ENCODE data around the gene LTK.

- TF ChIP-seq CTCF (IDR thresholded peaks at IDR 0.05 in 2 of 3, conservative IDR thresholded peaks at IDR 0.05 in 1 of 3; ENCODE audit: borderline replicate concordance in 1 of 3, insufficient read depth in 1 of 3, low read depth in 2 of 3, low read length in 2 of 3): no peak
- no peak for TF ChIP-seq MAX (IDR thresholded peaks at IDR 0.05)
- no peak for TF ChIP-seq ZNF274 (IDR thresholded peaks at IDR 0.05; ENCODE audit: low read depth, low read length)
- TF ChIP-seq POLR2A (IDR thresholded peaks at IDR 0.05; ENCODE audit: borderline replicate concordance, extremely low read depth, insufficient read depth, insufficient read length): no peak
- TF ChIP-seq SRF (IDR thresholded peaks at IDR 0.05; ENCODE audit: low read depth): no peak
- TF ChIP-seq SP1 (IDR thresholded peaks at IDR 0.05; ENCODE audit: low read depth): no peak
- no peak for TF ChIP-seq EZH2 (IDR thresholded peaks at IDR 0.05)
- no peak for TF ChIP-seq YY1 (IDR thresholded peaks at IDR 0.05; ENCODE audit: extremely low read depth, insufficient replicate concordance, low read depth, low read length)
- TF ChIP-seq POLR2AphosphoS5 (IDR thresholded peaks at IDR 0.05; ENCODE audit: low read depth, low read length): no peak
- no peak for TF ChIP-seq EZH2phosphoT487 (IDR thresholded peaks at IDR 0.05; ENCODE audit: borderline replicate concordance)
- TF ChIP-seq JUND (IDR thresholded peaks at IDR 0.05): no peak
- no peak for TF ChIP-seq REST (IDR thresholded peaks at IDR 0.05; ENCODE audit: low read depth)
These were observed 46.9 kb upstream of the LTK start for GRCh38 chr15:41560572-41560874.

Data from HCT116 (cell line).